Stimulated activated CD4-positive, alpha-beta T cell treated with anti-CD3 and anti-CD28 coated beads, TNF-alpha, amount 100 ng/mL, for 4 hours (primary cell): ENCODE data around the gene MAP3K5.

Source experiments
- DNase-seq, 3 experiments: peaks; one replicate each; pipeline ENCODE4 v3.0.0-alpha.2; 2020; ENCODE audit warnings: low read depth in 3 of 3

MAP3K5 gene

GRCh38 chr6:136685540-136686108, 106.7 kb downstream of the MAP3K5 start:
- no peak for DNase-seq

- DNase-seq, result no peak
These were observed 107.8 kb downstream of the MAP3K5 start for GRCh38 chr6:136684466-136684865.

GRCh38 chr6:136683209-136683941, 108.9 kb downstream of the MAP3K5 start:
- DNase-seq, result no peak

- no peak for DNase-seq
These were observed 110.0 kb downstream of the MAP3K5 start for GRCh38 chr6:136682292-136682691.

GRCh38 chr6:136677822-136678221, 114.5 kb downstream of the MAP3K5 start:
- DNase-seq, result no peak

- DNase-seq, result no peak
These were observed 114.9 kb downstream of the MAP3K5 start for GRCh38 chr6:136677344-136677743.

- DNase-seq, result no peak
These were observed 116.2 kb downstream of the MAP3K5 start for GRCh38 chr6:136676075-136676474.

GRCh38 chr6:136673571-136673970, 118.7 kb downstream of the MAP3K5 start:
- no peak for DNase-seq

GRCh38 chr6:136672144-136672543, 120.1 kb downstream of the MAP3K5 start:
- no peak for DNase-seq

- no peak for DNase-seq
These were observed 123.0 kb downstream of the MAP3K5 start for GRCh38 chr6:136669299-136669699.

- no peak for DNase-seq
These were observed 123.7 kb downstream of the MAP3K5 start for GRCh38 chr6:136668571-136668970.

- DNase-seq, result no peak
These were observed 126.2 kb downstream of the MAP3K5 start for GRCh38 chr6:136666041-136666440.

GRCh38 chr6:136662347-136663237, 129.7 kb downstream of the MAP3K5 start:
- DNase-seq, result no peak

GRCh38 chr6:136660727-136661126, 131.6 kb downstream of the MAP3K5 start:
- no peak for DNase-seq

GRCh38 chr6:136659991-136660499, 132.2 kb downstream of the MAP3K5 start:
- DNase-seq, result no peak

- DNase-seq, result no peak
These were observed 133.6 kb downstream of the MAP3K5 start for GRCh38 chr6:136658711-136659110.

- DNase-seq, result no peak
These were observed 134.6 kb downstream of the MAP3K5 start for GRCh38 chr6:136657666-136658065.

- DNase-seq, result no peak
These were observed 136.2 kb downstream of the MAP3K5 start for GRCh38 chr6:136656121-136656520.

- DNase-seq, result no peak
These were observed 136.8 kb downstream of the MAP3K5 start for GRCh38 chr6:136655239-136656014.

GRCh38 chr6:136654086-136654485, 138.2 kb downstream of the MAP3K5 start:
- no peak for DNase-seq

- DNase-seq, result no peak
These were observed 139.6 kb downstream of the MAP3K5 start for GRCh38 chr6:136652656-136653055.

GRCh38 chr6:136651982-136652381, 140.3 kb downstream of the MAP3K5 start:
- no peak for DNase-seq
